HepG2 (cell line): ENCODE results near the gene OTUD6A. TPM values are rescaled to one million over a fixed set of nuclear protein-coding genes. Genes with fewer than 3 reads are reported as not detected.

Experiments used
- ATAC-seq: fragments of 200-7000 bp; cut with Tn5 transposase; 3 replicates; pipeline ENCODE4 v1.9.1; 2020; ENCODE audit warnings: mild to moderate bottlenecking, moderate library complexity
- BruUV-seq: library from RNA; stranded (reverse); fragments of 400-500 nt; replicated peaks from 2 replicates; lab custom pipeline; 2021; lab: Mats Ljungman, UMichigan
- CTCF ChIA-PET: fragments of 300-600 bp; formaldehyde crosslinking; extraction: SDS; loops from one replicate; lab custom pipeline; 2021; ENCODE audit warnings: low total read pairs, inconsistent platforms, low intra/inter-chr PET ratio; lab: Yijun Ruan, JAX
- POLR2A ChIA-PET: fragments of 350-600 bp; sonication (Branson Sonifier 250); formaldehyde crosslinking; loops from one replicate; lab custom pipeline; 2020; ENCODE audit warnings: antibody characterized with exemption, inconsistent platforms; lab: Yijun Ruan, JAX
- DNase-seq: peaks from one replicate; pipeline ENCODE4 v3.0.0-alpha.2; 2015; ENCODE audit warnings: low spot score
- FAIRE-seq: peaks from 3 replicates; lab custom pipeline; 2011; peaks lifted over from hg19 to GRCh38; lab: Jason Lieb, UNC
- H2AFZ ChIP-seq: one replicate; pipeline ENCODE4 v1.6.1; 2011; ENCODE audit warnings: low read length, inconsistent platforms
- H3K27ac ChIP-seq: fragments of 300-600 bp; 3 replicates; pipeline ENCODE4 v1.8.0; 2011; ENCODE audit warnings: mixed run types, mild to moderate bottlenecking, mixed read lengths, low read length, inconsistent platforms; ENCODE audit not compliant: insufficient read depth; ENCODE audit errors: extremely low read length
- H3K27me3 ChIP-seq, 2 experiments: fragments of 200-600 bp in 1 of 2; 2 replicates in 1 of 2; 3 replicates in 1 of 2; pipeline versions ENCODE4 v1.6.0 to v1.8.0; 2011; ENCODE audit warnings: low read length in 2 of 2, mild to moderate bottlenecking in 2 of 2, moderate library complexity in 2 of 2, inconsistent platforms in 1 of 2; ENCODE audit not compliant: insufficient read depth in 2 of 2, control insufficient read depth in 1 of 2
- H3K36me3 ChIP-seq, 2 experiments: fragments of 200-600 bp in 1 of 2; replicated peaks in 1 of 2; 2 replicates in 1 of 2; 3 replicates in 1 of 2; pipeline versions ENCODE4 v1.5.1 to v1.8.0; 2011; ENCODE audit warnings: low read length in 2 of 2, inconsistent platforms in 1 of 2; ENCODE audit not compliant: insufficient read depth in 2 of 2, control insufficient read depth in 1 of 2
- H3K4me1 ChIP-seq: 2 replicates; pipeline ENCODE4 v1.5.1; 2012; ENCODE audit warnings: low read length, inconsistent platforms; ENCODE audit not compliant: insufficient read depth
- H3K4me2 ChIP-seq: 2 replicates; pipeline ENCODE4 v1.6.0; 2011; ENCODE audit warnings: low read depth, low read length, inconsistent platforms
- H3K4me3 ChIP-seq, 3 experiments: fragments of 200-600 bp in 1 of 3; sonication (generic), shearing (Covaris generic) in 1 of 3; replicated peaks in 1 of 3; 2 replicates each; pipeline ENCODE4 v1.5.1; 2011 to 2016; ENCODE audit warnings: low read length in 3 of 3, inconsistent platforms in 2 of 3, low read depth in 2 of 3, mild to moderate bottlenecking in 2 of 3, control low read depth in 1 of 3, mixed read lengths in 1 of 3; ENCODE audit not compliant: insufficient read depth in 1 of 3
- H3K79me2 ChIP-seq: one replicate; pipeline ENCODE4 v1.6.1; 2011; ENCODE audit warnings: low read length, inconsistent platforms; ENCODE audit not compliant: insufficient read depth
- H3K9ac ChIP-seq: 2 replicates; pipeline ENCODE4 v1.6.0; 2011; ENCODE audit warnings: mild to moderate bottlenecking, low read depth, low read length, inconsistent platforms; ENCODE audit not compliant: insufficient read depth
- H3K9me3 ChIP-seq: 2 replicates; pipeline ENCODE4 v1.5.1; 2012; ENCODE audit warnings: mild to moderate bottlenecking, low read length
- H4K20me1 ChIP-seq: 2 replicates; pipeline ENCODE4 v1.6.0; 2011; ENCODE audit warnings: inconsistent platforms, mild to moderate bottlenecking, low read length, moderate library complexity; ENCODE audit not compliant: insufficient read depth
- ARID2 ChIP-seq: sonication (generic); formaldehyde crosslinking; IDR thresholded peaks from 2 replicates; pipeline ENCODE4 v1.8.1; 2022; ENCODE audit warnings: mild to moderate bottlenecking, missing genetic modification reagents, borderline replicate concordance
- BRD4 ChIP-seq: sonication (generic); formaldehyde crosslinking; IDR thresholded peaks from 2 replicates; pipeline ENCODE4 v1.4.0; 2020; ENCODE audit warnings: missing genetic modification reagents
- RXRA ChIP-seq: sonication (generic); formaldehyde crosslinking; IDR thresholded peaks from 2 replicates; pipeline ENCODE4 v1.5.1; 2020; ENCODE audit warnings: missing genetic modification reagents
- ZNF3 ChIP-seq: IDR thresholded peaks from 2 replicates; pipeline ENCODE4 v1.7.0; 2017; ENCODE audit warnings: inconsistent platforms
- ZNF557 ChIP-seq: sonication (generic); formaldehyde crosslinking; IDR thresholded peaks from 2 replicates; pipeline ENCODE4 v1.4.0; 2020; ENCODE audit warnings: missing genetic modification reagents
- WGBS: methylation state at CpG from one replicate; pipeline ENCODE4 v1.1.6; 2017; ENCODE audit warnings: low lambda C conversion rate; 5-methylcytosine and 5-hydroxymethylcytosine counted together
- in situ Hi-C: cut with HindIII; loops from 2 replicates; pipeline ENCODE4 v1.10.0; 2017; ENCODE audit warnings: low pct_unique_long_range_greater_than_20kb; ENCODE audit not compliant: extremely low pct_ligation_motif_present
- intact Hi-C: fragments of 100-400 bp; cut with micrococcal nuclease; formaldehyde crosslinking; loops from one replicate; pipeline ENCODE4 v1.10.0; 2022; ENCODE audit not compliant: unreplicated experiment
- polyA plus RNA-seq, 8 experiments: library from polyadenylated mRNA; depleted of rRNA in 3 of 8; stranded (reverse) in 7 of 8; unstranded in 1 of 8; fragments of >200 nt; fragmentation: Illumina TruSeq in 4 of 8; extraction: Trizol in 4 of 8; gene quantifications; 2 replicates each; pipeline versions ENCODE4 v1.2.1 to v1.2.3, GENCODE V29; 2011 to 2016; ENCODE audit warnings: low read depth in 4 of 8, missing spikeins in 1 of 8, mixed read lengths in 1 of 8; ENCODE audit not compliant: insufficient read depth in 1 of 8
- total RNA-seq, 5 experiments: library from RNA; depleted of rRNA; stranded (reverse); fragments of >200 nt; fragmentation: Illumina TruSeq; extraction: Trizol; gene quantifications; 2 replicates each; pipeline ENCODE4 v1.2.3, GENCODE V29; 2016; ENCODE audit warnings: low read depth in 1 of 5
- TF ChIP-seq, protein P1 (sequence below): sonication (generic); formaldehyde crosslinking; IDR thresholded peaks from 2 replicates; pipeline ENCODE4 v1.8.1; 2023; ENCODE audit warnings: mild to moderate bottlenecking, missing genetic modification reagents
- TF ChIP-seq, protein P2 (sequence below): sonication (generic); formaldehyde crosslinking; IDR thresholded peaks from 2 replicates; pipeline ENCODE4 v1.8.0; 2023; ENCODE audit warnings: mild to moderate bottlenecking, missing genetic modification reagents
- TF ChIP-seq, protein P3 (sequence below): IDR thresholded peaks from 2 replicates; pipeline ENCODE4 v1.6.1; 2012; ENCODE audit warnings: inconsistent platforms

Gene OTUD6A
- total and polyA plus RNA-seq, 2 of the 13 experiments (the other 11 are each of a cell fraction or from before 2014, with no cell fraction given): not detected

DNA sequence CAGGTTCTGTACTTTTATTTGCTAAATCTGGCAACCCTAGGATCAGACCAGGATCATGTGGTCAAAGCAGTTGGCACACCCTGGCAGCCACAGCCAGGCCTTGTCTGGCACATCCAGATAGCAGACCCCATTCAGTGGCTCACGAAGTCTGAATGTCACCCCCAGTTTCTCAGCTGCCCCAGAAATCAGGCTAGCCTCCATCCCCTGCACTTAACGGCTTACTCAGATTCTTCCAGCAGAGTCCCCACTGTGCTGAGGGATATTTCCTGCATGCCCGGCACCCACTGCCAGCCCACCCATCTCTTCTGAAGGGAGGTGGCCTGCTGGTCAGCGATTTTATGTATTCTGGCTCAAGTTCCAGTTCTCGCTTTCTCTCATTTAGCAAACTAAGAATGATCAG, 7.9 kb upstream of the OTUD6A start:
- ATAC-seq (no peak), FAIRE-seq (no peak)
- H4K20me1 ChIP-seq: no peaks in the 10 kb centered on the region
- H3K9me3 ChIP-seq: no peaks in the 10 kb centered on the region
- H3K4me1 ChIP-seq: no peaks in the 10 kb centered on the region
- CTCF ChIA-PET: no interaction called here
- POLR2A ChIA-PET: no interaction called here
- no peak overlapping the region for H3K9ac ChIP-seq
- H2AFZ ChIP-seq: no peak overlapping the region
- no peaks in the 10 kb centered on the region for H3K79me2 ChIP-seq
- no peak overlapping the region for H3K4me3 ChIP-seq
- in situ Hi-C loops: no loop called here
- no peak overlapping the region for H3K4me2 ChIP-seq
- no TSS peak for BruUV-seq
- H3K36me3 ChIP-seq: no peaks in the 10 kb centered on the region
- TF ChIP-seq, protein P1, sequence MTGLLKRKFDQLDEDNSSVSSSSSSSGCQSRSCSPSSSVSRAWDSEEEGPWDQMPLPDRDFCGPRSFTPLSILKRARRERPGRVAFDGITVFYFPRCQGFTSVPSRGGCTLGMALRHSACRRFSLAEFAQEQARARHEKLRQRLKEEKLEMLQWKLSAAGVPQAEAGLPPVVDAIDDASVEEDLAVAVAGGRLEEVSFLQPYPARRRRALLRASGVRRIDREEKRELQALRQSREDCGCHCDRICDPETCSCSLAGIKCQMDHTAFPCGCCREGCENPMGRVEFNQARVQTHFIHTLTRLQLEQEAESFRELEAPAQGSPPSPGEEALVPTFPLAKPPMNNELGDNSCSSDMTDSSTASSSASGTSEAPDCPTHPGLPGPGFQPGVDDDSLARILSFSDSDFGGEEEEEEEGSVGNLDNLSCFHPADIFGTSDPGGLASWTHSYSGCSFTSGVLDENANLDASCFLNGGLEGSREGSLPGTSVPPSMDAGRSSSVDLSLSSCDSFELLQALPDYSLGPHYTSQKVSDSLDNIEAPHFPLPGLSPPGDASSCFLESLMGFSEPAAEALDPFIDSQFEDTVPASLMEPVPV (CRISPR knock-in tag): no peak
- TF ChIP-seq ARID2 (CRISPR knock-in tag) (no peak), ZNF3 (CRISPR knock-in tag) (no peak)
- TF ChIP-seq, all 625 proteins: peak for 0
- no peaks in the 10 kb centered on the region for H3K27me3 ChIP-seq
- intact Hi-C loops: no loop called here
- WGBS: 100% methylated on average over 1 of the region's 5 CpGs
- DNase-seq: no peak
- H3K27ac ChIP-seq: no peak overlapping the region

DNA sequence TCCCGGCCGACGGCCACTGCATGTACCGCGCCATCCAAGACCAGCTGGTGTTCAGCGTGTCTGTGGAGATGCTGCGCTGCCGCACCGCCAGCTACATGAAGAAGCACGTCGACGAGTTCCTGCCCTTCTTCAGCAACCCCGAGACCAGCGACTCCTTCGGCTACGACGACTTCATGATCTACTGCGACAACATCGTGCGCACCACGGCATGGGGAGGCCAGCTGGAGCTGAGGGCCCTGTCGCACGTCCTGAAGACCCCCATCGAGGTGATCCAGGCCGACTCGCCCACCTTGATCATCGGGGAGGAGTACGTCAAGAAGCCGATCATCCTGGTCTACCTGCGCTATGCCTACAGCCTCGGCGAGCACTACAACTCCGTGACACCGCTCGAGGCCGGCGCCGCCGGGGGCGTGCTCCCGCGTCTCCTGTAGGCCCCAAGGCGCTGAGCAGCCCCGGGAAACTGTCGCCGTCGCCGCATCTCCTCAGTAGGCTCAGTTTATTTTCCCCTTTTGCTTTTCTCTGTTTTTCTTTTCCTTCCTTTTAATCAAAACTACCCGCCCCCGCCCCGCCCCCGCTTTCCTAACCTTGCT, 799 bp downstream of the OTUD6A start:
- WGBS: 88% methylated on average over 14 of the region's 52 CpGs
- CTCF ChIA-PET: no interaction called here

More for the DNA sequence above, 799 bp downstream of the OTUD6A start:
- Histone ChIP-seq H3K4me2 (no peak overlapping the region), H3K9me3 (no peaks in the 10 kb centered on the region), H3K4me3 (no peak overlapping the region), H3K9ac (no peak overlapping the region), H3K79me2 (no peaks in the 10 kb centered on the region), H3K27me3 (0 out of 5 replicates have a peak, but pooled peaks cover 0 to 4% of the 10 kb centered on the region in 2 experiments), H2AFZ (no peak overlapping the region), H4K20me1 (no peaks in the 10 kb centered on the region), H3K36me3 (no peaks in the 10 kb centered on the region), H3K4me1 (no peaks in the 10 kb centered on the region)
- no TSS peak for BruUV-seq
- DNase-seq: no peak
- intact Hi-C loops (no loop called here), in situ Hi-C loops (no loop called here)
- POLR2A ChIA-PET: no interaction called here
- FAIRE-seq: no peak
- TF ChIP-seq, protein P2, sequence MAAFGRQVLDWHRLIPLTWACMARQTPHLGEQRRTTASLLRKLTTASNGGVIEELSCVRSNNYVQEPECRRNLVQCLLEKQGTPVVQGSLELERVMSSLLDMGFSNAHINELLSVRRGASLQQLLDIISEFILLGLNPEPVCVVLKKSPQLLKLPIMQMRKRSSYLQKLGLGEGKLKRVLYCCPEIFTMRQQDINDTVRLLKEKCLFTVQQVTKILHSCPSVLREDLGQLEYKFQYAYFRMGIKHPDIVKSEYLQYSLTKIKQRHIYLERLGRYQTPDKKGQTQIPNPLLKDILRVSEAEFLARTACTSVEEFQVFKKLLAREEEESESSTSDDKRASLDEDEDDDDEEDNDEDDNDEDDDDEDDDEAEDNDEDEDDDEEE: no peak
- TF ChIP-seq RXRA (CRISPR knock-in tag) (no peak), BRD4 (CRISPR knock-in tag) (no peak), ZNF557 (CRISPR knock-in tag) (no peak)
- TF ChIP-seq, protein P3, sequence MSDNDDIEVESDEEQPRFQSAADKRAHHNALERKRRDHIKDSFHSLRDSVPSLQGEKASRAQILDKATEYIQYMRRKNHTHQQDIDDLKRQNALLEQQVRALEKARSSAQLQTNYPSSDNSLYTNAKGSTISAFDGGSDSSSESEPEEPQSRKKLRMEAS: no peak
- TF ChIP-seq, all 625 proteins: peak for 0
- no peak for ATAC-seq
- H3K27ac ChIP-seq: no peak overlapping the region
